SK-N-SH treated with all-trans-retinoic acid at 6 μM for 48 hours (cell line): ENCODE data around the gene TNIP3.

Experiments
- ATAC-seq: fragments of 200-7000 bp; cut with Tn5 transposase; 3 replicates; pipeline ENCODE4 v1.9.1; 2020; ENCODE audit warnings: mild to moderate bottlenecking, moderate library complexity
- ARNTL ChIP-seq: fragments of 450-650 bp; formaldehyde crosslinking; IDR thresholded peaks from 2 replicates; pipeline ENCODE4 v1.5.0; 2020; ENCODE audit warnings: low read depth, mild to moderate bottlenecking, moderate library complexity, borderline replicate concordance
- CREB5 ChIP-seq: fragments of 250-450 bp; sonication (Bioruptor Pico); IDR thresholded peaks from 2 replicates; pipeline ENCODE4 v1.5.1; 2020; ENCODE audit warnings: low read depth, mild to moderate bottlenecking, moderate library complexity
- CSDC2 ChIP-seq: fragments of 250-450 bp; sonication (Bioruptor Pico); IDR thresholded peaks from 2 replicates; pipeline ENCODE4 v1.5.0; 2020; ENCODE audit warnings: mild to moderate bottlenecking, moderate library complexity
- CSRNP3 ChIP-seq: fragments of 250-450 bp; sonication (Bioruptor Pico); IDR thresholded peaks from 2 replicates; pipeline ENCODE4 v1.5.1; 2021; ENCODE audit warnings: mild to moderate bottlenecking, moderate library complexity
- ESRRG ChIP-seq: fragments of 250-450 bp; sonication (Bioruptor Pico); IDR thresholded peaks from 2 replicates; pipeline ENCODE4 v1.6.1; 2021; ENCODE audit warnings: mild to moderate bottlenecking
- GLIS3 ChIP-seq: fragments of 250-450 bp; sonication (Bioruptor Pico); IDR thresholded peaks from 2 replicates; pipeline ENCODE4 v1.5.0; 2020; ENCODE audit warnings: mild to moderate bottlenecking, moderate library complexity
- ISL1 ChIP-seq: fragments of 250-450 bp; sonication (Bioruptor Pico); IDR thresholded peaks from 2 replicates; pipeline ENCODE4 v2.1.2; 2022; ENCODE audit warnings: mild to moderate bottlenecking, moderate library complexity
- OSR1 ChIP-seq: fragments of 250-450 bp; sonication (Bioruptor Pico); IDR thresholded peaks from 2 replicates; pipeline ENCODE4 v1.8.0; 2022; ENCODE audit warnings: moderate library complexity, mild to moderate bottlenecking, inconsistent platforms
- POU6F1 ChIP-seq: fragments of 250-450 bp; sonication (Bioruptor Pico); IDR thresholded peaks from 2 replicates; pipeline ENCODE4 v1.8.0; 2021; ENCODE audit warnings: low read depth, mild to moderate bottlenecking, moderate library complexity, borderline replicate concordance
- PPARA ChIP-seq: fragments of 250-450 bp; sonication (Bioruptor Pico); IDR thresholded peaks from 2 replicates; pipeline ENCODE4 v1.5.0; 2020; ENCODE audit warnings: mild to moderate bottlenecking, borderline replicate concordance
- RARB ChIP-seq: fragments of 250-450 bp; sonication (Bioruptor Pico); IDR thresholded peaks from 2 replicates; pipeline ENCODE4 v1.8.0; 2021; ENCODE audit warnings: mild to moderate bottlenecking, moderate library complexity
- TCF4 ChIP-seq: fragments of 250-450 bp; sonication (Bioruptor Pico); IDR thresholded peaks from 2 replicates; pipeline ENCODE4 v1.8.0; 2021; ENCODE audit warnings: mild to moderate bottlenecking, moderate library complexity, borderline replicate concordance
- TOX ChIP-seq: fragments of 250-450 bp; sonication (Bioruptor Pico); IDR thresholded peaks from 2 replicates; pipeline ENCODE4 v1.8.0; 2021; ENCODE audit warnings: mild to moderate bottlenecking, moderate library complexity, borderline replicate concordance
- TSHZ2 ChIP-seq: fragments of 250-450 bp; sonication (Bioruptor Pico); IDR thresholded peaks from 2 replicates; pipeline ENCODE4 v1.5.0; 2020; ENCODE audit warnings: mild to moderate bottlenecking, moderate library complexity
- ZC3H10 ChIP-seq: fragments of 250-450 bp; sonication (Bioruptor Pico); IDR thresholded peaks from 2 replicates; pipeline ENCODE4 v1.5.1; 2021; ENCODE audit warnings: mild to moderate bottlenecking, moderate library complexity
- ZFP3 ChIP-seq: fragments of 250-450 bp; sonication (Bioruptor Pico); IDR thresholded peaks from 2 replicates; pipeline ENCODE4 v1.5.0; 2020; ENCODE audit warnings: mild to moderate bottlenecking, moderate library complexity
- ZFP30 ChIP-seq: fragments of 450-650 bp; formaldehyde crosslinking; IDR thresholded peaks from 2 replicates; pipeline ENCODE4 v1.5.0; 2022; ENCODE audit warnings: mild to moderate bottlenecking, moderate library complexity
- ZNF70 ChIP-seq: fragments of 450-650 bp; formaldehyde crosslinking; IDR thresholded peaks from 2 replicates; pipeline ENCODE4 v1.5.0; 2020; ENCODE audit warnings: mild to moderate bottlenecking, moderate library complexity
- ZNF8 ChIP-seq: fragments of 450-650 bp; formaldehyde crosslinking; IDR thresholded peaks from 2 replicates; pipeline ENCODE4 v1.5.0; 2020; ENCODE audit warnings: mild to moderate bottlenecking, moderate library complexity

Gene TNIP3

GRCh38 chr4:121130326-121130660, 33.8 kb downstream of the TNIP3 start:
- no peak for TF ChIP-seq ZFP3 (CRISPR knock-in tag)
- no peak for TF ChIP-seq ISL1 (CRISPR knock-in tag)
- no peak for TF ChIP-seq ZNF70 (CRISPR knock-in tag)
- no peak for TF ChIP-seq OSR1 (CRISPR knock-in tag)
- TF ChIP-seq TSHZ2 = no peak
- no peak for TF ChIP-seq ZC3H10 (CRISPR knock-in tag)
- TF ChIP-seq ESRRG (CRISPR knock-in tag) = no peak
- no peak for TF ChIP-seq ARNTL
- no peak for TF ChIP-seq TOX (CRISPR knock-in tag)
- no peak for TF ChIP-seq ZNF8 (CRISPR knock-in tag)
- no peak for TF ChIP-seq GLIS3 (CRISPR knock-in tag)
- TF ChIP-seq PPARA = no peak
- TF ChIP-seq ZFP30 (CRISPR knock-in tag) = no peak
- TF ChIP-seq CREB5 (CRISPR knock-in tag) = no peak
- ATAC-seq = no peak

- TF ChIP-seq ZNF8 (CRISPR knock-in tag) (no peak), RARB (CRISPR knock-in tag) (no peak), TSHZ2 (no peak), CSDC2 (CRISPR knock-in tag) (no peak), ZC3H10 (CRISPR knock-in tag) (no peak), GLIS3 (CRISPR knock-in tag) (no peak)
- TF ChIP-seq, all 23 proteins: peak for 0
- no peak for ATAC-seq
These were observed 34.4 kb downstream of the TNIP3 start for GRCh38 chr4:121129606-121130325.

GRCh38 chr4:121127100-121127499, 37.0 kb downstream of the TNIP3 start:
- TF ChIP-seq ZFP30 (CRISPR knock-in tag) (no peak), POU6F1 (no peak), ZFP3 (CRISPR knock-in tag) (no peak), CSDC2 (CRISPR knock-in tag) (no peak), OSR1 (CRISPR knock-in tag) (no peak), ESRRG (CRISPR knock-in tag) (no peak), GLIS3 (CRISPR knock-in tag) (no peak)
- no peak for ATAC-seq

- ATAC-seq = peak; percentile 58; the same call in 2 of the 3 replicates
These were observed 37.6 kb downstream of the TNIP3 start for GRCh38 chr4:121126449-121127006.

More at GRCh38 chr4:121126449-121127006, 37.6 kb downstream of the TNIP3 start:
- TF ChIP-seq CSRNP3 (CRISPR knock-in tag) = no peak
- TF ChIP-seq TSHZ2 = no peak
- no peak for TF ChIP-seq GLIS3 (CRISPR knock-in tag)
- peak; percentile 30; the same call in 1 of the 2 replicates for TF ChIP-seq TCF4
